HUDEP-2 (cell line): ENCODE results near the gene LRIF1.
"Not testable (repeated sequence)": the region's sequence is repeated elsewhere in the genome, so short reads cannot be mapped to it uniquely, and the experiment has no call there.

Experiments
- DNase-seq, 76 experiments: peaks; one replicate each; lab custom pipeline; 2025; ENCODE audit not compliant: unreplicated experiment in 76 of 76; lab: John Stamatoyannopoulos, UW

LRIF1 gene

GRCh38 chr1:110952031-110952430, 11.7 kb downstream of the LRIF1 start:
- DNase-seq = no peak

GRCh38 chr1:110951161-110951560, 12.6 kb downstream of the LRIF1 start:
- no peak for DNase-seq

GRCh38 chr1:110948038-110948810, 15.5 kb downstream of the LRIF1 start:
- no peak for DNase-seq

GRCh38 chr1:110945626-110946025, 18.1 kb downstream of the LRIF1 start:
- no peak for DNase-seq

GRCh38 chr1:110944806-110945205, 18.9 kb downstream of the LRIF1 start:
- no peak for DNase-seq

GRCh38 chr1:110936567-110936966, 27.2 kb downstream of the LRIF1 start:
- no peak for DNase-seq

- not testable (repeated sequence) for DNase-seq
Observed at GRCh38 chr1:110931097-110931496, 32.6 kb downstream of the LRIF1 start.

GRCh38 chr1:110928904-110929303, 34.8 kb downstream of the LRIF1 start:
- no peak for DNase-seq

GRCh38 chr1:110928191-110928590, 35.5 kb downstream of the LRIF1 start:
- DNase-seq = no peak

GRCh38 chr1:110927484-110928075, 36.1 kb downstream of the LRIF1 start:
- no peak for DNase-seq

GRCh38 chr1:110921953-110922352, 41.8 kb downstream of the LRIF1 start:
- no peak for DNase-seq

GRCh38 chr1:110918016-110918415, 45.7 kb downstream of the LRIF1 start:
- no peak for DNase-seq

- DNase-seq = peak in 55 of 76 experiments; percentile 3 to 70 (median 31)
Observed at GRCh38 chr1:110916669-110917306, 46.9 kb downstream of the LRIF1 start.

- no peak for DNase-seq
Observed at GRCh38 chr1:110916274-110916668, 47.5 kb downstream of the LRIF1 start.

GRCh38 chr1:110915804-110916203, 47.9 kb downstream of the LRIF1 start:
- no peak for DNase-seq

GRCh38 chr1:110914676-110915075, 49.0 kb downstream of the LRIF1 start:
- no peak for DNase-seq

- DNase-seq = no peak
Observed at GRCh38 chr1:110912784-110913183, 50.9 kb downstream of the LRIF1 start.

GRCh38 chr1:110903853-110904500, 59.7 kb downstream of the LRIF1 start:
- DNase-seq = no peak

GRCh38 chr1:110902820-110903463, 60.8 kb downstream of the LRIF1 start:
- DNase-seq = no peak

- DNase-seq = no peak
Observed at GRCh38 chr1:110899458-110899843, 64.3 kb downstream of the LRIF1 start.
